A673 (cell line): ENCODE results near the gene CASQ1. TPM values are rescaled to one million over a fixed set of nuclear protein-coding genes. Genes with fewer than 3 reads are reported as not detected.
A peak's percentile ranks its signal among the peaks of the same experiment; 100 is the strongest.

Source experiments
- BruUV-seq: library from RNA; stranded (reverse); fragments of 400-500 nt; replicated peaks from 2 replicates; lab custom pipeline; 2021; lab: Mats Ljungman, UMichigan
- CTCF ChIA-PET: fragments of 300-600 bp; sonication (Branson Sonifier 250); formaldehyde crosslinking; loops from one replicate; lab custom pipeline; 2022; ENCODE audit warnings: antibody characterized with exemption; lab: Charles Lee
- POLR2A ChIA-PET: fragments of 300-600 bp; sonication (Branson Sonifier 250); formaldehyde crosslinking; loops from one replicate; lab custom pipeline; 2022; ENCODE audit warnings: antibody characterized with exemption; ENCODE audit not compliant: low non-redundant PET; lab: Charles Lee
- DNase-seq: peaks from one replicate; pipeline ENCODE4 v3.0.0-alpha.2; 2015; ENCODE audit warnings: low spot score
- H3K27ac ChIP-seq: fragments of 200-600 bp; sonication (generic); 2 replicates; pipeline ENCODE4 v1.5.1; 2016; ENCODE audit warnings: mixed run types, low read depth, mild to moderate bottlenecking, mixed read lengths, antibody characterized with exemption, low read length; ENCODE audit not compliant: poor library complexity, severe bottlenecking
- H3K27me3 ChIP-seq: fragments of 200-600 bp; sonication (generic); replicated peaks from 2 replicates; pipeline ENCODE4 v1.6.1; 2017; ENCODE audit warnings: mixed run types, low read depth, mild to moderate bottlenecking, mixed read lengths, antibody characterized with exemption, low read length; ENCODE audit not compliant: insufficient read depth, poor library complexity
- H3K36me3 ChIP-seq: fragments of 200-600 bp; sonication (generic); 2 replicates; pipeline ENCODE4 v1.6.1; 2016; ENCODE audit warnings: mixed run types, mild to moderate bottlenecking, mixed read lengths, antibody characterized with exemption, low read length; ENCODE audit not compliant: insufficient read depth, poor library complexity, severe bottlenecking
- H3K4me1 ChIP-seq: fragments of 200-600 bp; sonication (generic); 2 replicates; pipeline ENCODE4 v1.6.1; 2017; ENCODE audit warnings: mixed run types, mild to moderate bottlenecking, mixed read lengths, antibody characterized with exemption, low read length; ENCODE audit not compliant: insufficient read depth, poor library complexity, severe bottlenecking
- H3K4me3 ChIP-seq: fragments of 200-600 bp; sonication (generic); 2 replicates; pipeline ENCODE4 v1.5.1; 2016; ENCODE audit warnings: low read depth, mixed run types, mild to moderate bottlenecking, mixed read lengths, low read length; ENCODE audit not compliant: poor library complexity, severe bottlenecking
- H3K9me3 ChIP-seq: fragments of 200-600 bp; sonication (generic); 2 replicates; pipeline ENCODE4 v1.6.1; 2016; ENCODE audit warnings: mixed run types, low read depth, mild to moderate bottlenecking, mixed read lengths, antibody characterized with exemption, low read length; ENCODE audit not compliant: poor library complexity, severe bottlenecking
- EZH2 ChIP-seq: fragments of 200-600 bp; sonication (generic); IDR thresholded peaks from 2 replicates; pipeline ENCODE4 v1.6.1; 2017; ENCODE audit warnings: borderline replicate concordance, low read depth, mild to moderate bottlenecking, mixed read lengths, antibody characterized with exemption, low read length; ENCODE audit not compliant: poor library complexity, severe bottlenecking
- intact Hi-C: fragments of 100-400 bp; cut with micrococcal nuclease; formaldehyde crosslinking; loops from one replicate; pipeline ENCODE4 v1.10.0; 2022; ENCODE audit not compliant: unreplicated experiment
- total RNA-seq: library from RNA; stranded (reverse); gene quantifications from 2 replicates; pipeline ENCODE4 v1.2.3, GENCODE V29; 2021
- TF ChIP-seq, protein P1 (sequence below): fragments of 300-800, 200-600 bp; sonication (generic); conservative IDR thresholded peaks from 2 replicates; pipeline ENCODE4 v1.5.1; 2017; ENCODE audit warnings: low read depth, mild to moderate bottlenecking, antibody characterized with exemption, low read length, moderate library complexity, mixed read lengths

The CASQ1 gene
- total RNA-seq, 1 experiment from 2014 or later, result not detected

DNA sequence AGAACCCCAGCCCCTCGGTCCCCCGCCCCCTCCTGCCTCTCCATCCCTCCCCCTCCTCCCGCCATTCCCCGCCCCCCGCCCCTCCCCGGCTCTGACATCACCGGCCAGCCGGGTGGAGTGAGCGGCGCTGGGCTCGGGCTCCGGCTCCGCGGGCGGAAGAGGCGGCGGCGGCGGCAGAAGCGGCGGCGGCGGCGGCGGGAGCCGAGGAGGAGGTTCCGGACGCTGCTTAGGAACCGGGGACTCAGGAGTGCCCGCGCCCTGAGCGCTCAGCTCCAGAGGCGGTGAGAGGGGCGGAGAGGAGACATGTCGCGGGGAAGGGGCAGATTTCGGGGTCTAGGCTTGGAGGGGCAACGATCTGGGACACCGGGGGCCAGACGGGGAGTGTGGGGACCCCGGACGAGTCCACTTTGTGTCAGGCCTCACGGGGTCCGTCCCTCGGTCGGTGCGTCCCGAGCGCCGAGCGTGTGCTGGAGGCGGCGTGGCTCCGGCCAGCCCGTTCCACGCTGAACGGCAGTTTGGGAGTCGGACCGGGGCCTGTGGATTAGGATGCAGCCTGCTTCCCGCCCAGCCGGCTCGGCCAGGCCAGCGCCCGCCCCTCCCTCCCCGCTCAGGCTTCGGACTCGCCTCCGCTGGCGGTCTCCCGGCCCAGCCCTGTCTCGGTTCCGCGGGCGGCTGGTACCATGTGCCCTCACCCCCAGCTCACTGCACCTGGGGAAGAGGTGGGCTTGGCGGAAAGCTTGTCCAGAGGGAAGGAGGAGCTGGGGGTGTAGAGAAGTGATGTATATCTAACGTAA lies 15.1 kb downstream of the CASQ1 start, which contains the start of gene PEA15:
PEA15 (plus strand) TSS at position 143 of the 794 bp plus-strand sequence. CDS start 6,161 bp downstream, outside the sequence.
- CTCF ChIA-PET, result interaction anchor here (0.6 kb wide), 1 partner anchor 11 kb away, joined by 3 read pairs; no protein-coding TSS in a partner anchor

DNA sequence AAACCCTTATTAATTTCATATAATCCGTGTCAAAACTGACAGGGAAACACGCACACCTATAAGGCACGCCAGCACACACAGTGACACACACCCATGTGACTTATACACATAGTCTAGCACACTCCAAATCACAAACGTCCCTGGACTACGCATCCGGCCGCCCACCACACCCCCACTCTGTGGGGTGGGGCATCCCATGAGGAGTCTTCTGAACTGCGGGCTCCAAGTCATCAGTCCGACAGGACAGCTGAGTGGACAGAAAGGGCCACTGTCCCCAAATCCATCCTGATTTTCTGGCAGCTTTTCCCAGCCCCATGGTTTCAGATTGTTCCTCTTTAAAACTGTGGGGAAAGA lies 15.6 kb downstream of the CASQ1 start:
- BruUV-seq, result no TSS peak
- H3K4me1 ChIP-seq, result peaks cover 28% of the 10 kb centered on the region
- peaks cover 14% of the 10 kb centered on the region for H3K36me3 ChIP-seq
- intact Hi-C loops, result no loop called here
- ChIA-PET CTCF (interaction anchor here (0.6 kb wide), 1 partner anchor 10 kb away, joined by 3 read pairs; no protein-coding TSS in a partner anchor), POLR2A (interaction anchor here (0.6 kb wide), 2 partner anchors 28 to 37 kb away, joined by 3 read pairs; no protein-coding TSS in a partner anchor)
- no peaks in the 10 kb centered on the region for H3K27me3 ChIP-seq
- no peaks in the 10 kb centered on the region for H3K9me3 ChIP-seq
- no peak for DNase-seq
- peak overlapping the region; percentile 88 for H3K4me3 ChIP-seq
- H3K27ac ChIP-seq, result peak overlapping the region; percentile 89
- no peak for TF ChIP-seq EZH2
- TF ChIP-seq, protein P1, sequence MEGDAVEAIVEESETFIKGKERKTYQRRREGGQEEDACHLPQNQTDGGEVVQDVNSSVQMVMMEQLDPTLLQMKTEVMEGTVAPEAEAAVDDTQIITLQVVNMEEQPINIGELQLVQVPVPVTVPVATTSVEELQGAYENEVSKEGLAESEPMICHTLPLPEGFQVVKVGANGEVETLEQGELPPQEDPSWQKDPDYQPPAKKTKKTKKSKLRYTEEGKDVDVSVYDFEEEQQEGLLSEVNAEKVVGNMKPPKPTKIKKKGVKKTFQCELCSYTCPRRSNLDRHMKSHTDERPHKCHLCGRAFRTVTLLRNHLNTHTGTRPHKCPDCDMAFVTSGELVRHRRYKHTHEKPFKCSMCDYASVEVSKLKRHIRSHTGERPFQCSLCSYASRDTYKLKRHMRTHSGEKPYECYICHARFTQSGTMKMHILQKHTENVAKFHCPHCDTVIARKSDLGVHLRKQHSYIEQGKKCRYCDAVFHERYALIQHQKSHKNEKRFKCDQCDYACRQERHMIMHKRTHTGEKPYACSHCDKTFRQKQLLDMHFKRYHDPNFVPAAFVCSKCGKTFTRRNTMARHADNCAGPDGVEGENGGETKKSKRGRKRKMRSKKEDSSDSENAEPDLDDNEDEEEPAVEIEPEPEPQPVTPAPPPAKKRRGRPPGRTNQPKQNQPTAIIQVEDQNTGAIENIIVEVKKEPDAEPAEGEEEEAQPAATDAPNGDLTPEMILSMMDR, result no peak

More for the DNA sequence above, 15.1 kb downstream of the CASQ1 start, which contains the start of gene PEA15:
- no peaks in the 10 kb centered on the region for H3K9me3 ChIP-seq
- peaks cover 24% of the 10 kb centered on the region for H3K4me1 ChIP-seq
- H3K27ac ChIP-seq, result peak within 1 kb of the TSS; percentile 89
- no peaks in the 10 kb centered on the region for H3K27me3 ChIP-seq
- DNase-seq, result peak; percentile 82
- H3K4me3 ChIP-seq, result peak within 1 kb of the TSS; percentile 88
- TF ChIP-seq EZH2, result no peak
- TF ChIP-seq, protein P1, result no peak
- peaks cover 9% of the 10 kb centered on the region for H3K36me3 ChIP-seq
- POLR2A ChIA-PET, result interaction anchor here (0.6 kb wide), 2 partner anchors 28 to 36 kb away, joined by 3 read pairs; no protein-coding TSS in a partner anchor
- intact Hi-C loops, result no loop called here
- no TSS peak for BruUV-seq

DNA sequence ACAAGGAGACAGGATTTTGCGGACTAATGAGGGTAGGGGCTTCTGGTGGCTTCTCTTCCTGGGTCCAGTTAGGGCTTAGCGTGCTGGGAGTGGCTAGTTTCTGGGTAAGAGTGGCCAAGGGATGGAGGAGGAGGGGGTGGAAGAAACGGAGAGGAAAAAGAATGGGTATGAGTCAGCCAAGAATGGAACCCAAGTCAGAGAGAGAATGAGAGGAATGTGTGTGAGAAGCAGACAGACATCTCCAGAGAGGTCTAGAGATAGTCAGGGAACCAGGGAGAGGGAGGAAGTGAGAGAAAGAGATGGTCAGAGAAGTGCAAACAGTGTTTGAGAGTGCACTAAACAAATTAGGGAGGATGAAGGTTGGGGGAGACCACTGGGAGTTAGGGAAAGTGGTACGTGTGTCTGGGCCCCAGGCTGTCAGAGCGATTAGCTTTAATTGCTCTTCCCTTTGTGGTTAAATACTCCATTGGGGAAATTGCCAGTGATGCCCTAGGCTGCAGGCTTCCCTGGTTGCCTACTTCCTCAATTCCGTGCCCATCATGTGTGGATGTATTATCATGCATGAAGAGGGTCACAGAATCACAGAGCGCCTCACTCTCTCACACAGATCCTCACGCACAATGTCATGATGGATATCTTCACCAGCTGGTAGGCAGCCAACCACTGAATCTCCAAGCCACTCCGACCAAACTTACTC lies 16.2 kb downstream of the CASQ1 start:
- no peak overlapping the region for H3K27ac ChIP-seq
- no peaks in the 10 kb centered on the region for H3K27me3 ChIP-seq
- TSS peak; percentile 28 for BruUV-seq
- no peaks in the 10 kb centered on the region for H3K9me3 ChIP-seq
- POLR2A ChIA-PET, result interaction anchor here (0.6 kb wide), 2 partner anchors 29 to 37 kb away, joined by 3 read pairs; no protein-coding TSS in a partner anchor
- intact Hi-C loops, result no loop called here
- TF ChIP-seq, protein P1, result no peak
- TF ChIP-seq EZH2, result no peak
- H3K36me3 ChIP-seq, result peaks cover 20% of the 10 kb centered on the region
- CTCF ChIA-PET, result no interaction called here
- peaks cover 28% of the 10 kb centered on the region for H3K4me1 ChIP-seq
- H3K4me3 ChIP-seq, result peak overlapping the region; percentile 88
- no peak for DNase-seq
